Measurements from ENCODE around the gene HPS1.

Gene HPS1

DNA sequence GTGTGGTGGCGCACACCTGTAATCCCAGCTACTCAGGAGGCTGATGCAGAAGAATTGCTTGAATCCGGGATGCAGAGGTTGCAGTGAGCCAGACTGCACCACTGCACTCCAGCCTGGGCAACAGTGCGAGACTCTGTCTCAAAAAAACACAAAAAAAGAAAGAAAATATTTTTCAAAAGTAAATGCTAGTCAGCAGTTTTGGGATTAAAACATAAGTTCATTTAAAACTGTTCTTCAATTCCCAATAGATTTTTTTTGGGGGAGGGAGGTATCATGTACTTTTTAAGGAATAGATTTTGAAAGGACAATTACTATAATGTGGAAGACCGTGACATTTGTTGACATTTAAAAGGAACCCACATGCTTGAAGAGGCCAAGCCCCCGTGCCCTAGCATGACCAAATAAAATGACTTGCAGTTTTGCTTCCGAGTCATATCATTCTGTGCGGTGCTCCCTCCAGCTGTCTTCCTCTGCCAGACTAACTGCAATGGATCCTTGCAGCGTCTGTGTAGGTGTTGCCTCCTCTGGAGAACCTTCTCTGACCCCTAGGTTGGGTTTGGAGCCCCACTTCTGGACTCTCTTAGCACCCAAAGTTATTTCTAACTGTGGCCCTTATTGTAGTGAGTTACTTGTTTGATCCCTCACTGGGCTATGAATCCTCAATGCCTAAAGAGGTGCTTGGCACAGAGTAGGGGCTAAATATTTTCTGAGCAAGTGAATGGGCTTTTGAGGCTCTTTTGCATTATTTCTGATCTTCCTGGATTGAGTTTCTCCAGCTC is 17.4 kb upstream of the HPS1 start:
- TF ChIP-seq, protein P1, sequence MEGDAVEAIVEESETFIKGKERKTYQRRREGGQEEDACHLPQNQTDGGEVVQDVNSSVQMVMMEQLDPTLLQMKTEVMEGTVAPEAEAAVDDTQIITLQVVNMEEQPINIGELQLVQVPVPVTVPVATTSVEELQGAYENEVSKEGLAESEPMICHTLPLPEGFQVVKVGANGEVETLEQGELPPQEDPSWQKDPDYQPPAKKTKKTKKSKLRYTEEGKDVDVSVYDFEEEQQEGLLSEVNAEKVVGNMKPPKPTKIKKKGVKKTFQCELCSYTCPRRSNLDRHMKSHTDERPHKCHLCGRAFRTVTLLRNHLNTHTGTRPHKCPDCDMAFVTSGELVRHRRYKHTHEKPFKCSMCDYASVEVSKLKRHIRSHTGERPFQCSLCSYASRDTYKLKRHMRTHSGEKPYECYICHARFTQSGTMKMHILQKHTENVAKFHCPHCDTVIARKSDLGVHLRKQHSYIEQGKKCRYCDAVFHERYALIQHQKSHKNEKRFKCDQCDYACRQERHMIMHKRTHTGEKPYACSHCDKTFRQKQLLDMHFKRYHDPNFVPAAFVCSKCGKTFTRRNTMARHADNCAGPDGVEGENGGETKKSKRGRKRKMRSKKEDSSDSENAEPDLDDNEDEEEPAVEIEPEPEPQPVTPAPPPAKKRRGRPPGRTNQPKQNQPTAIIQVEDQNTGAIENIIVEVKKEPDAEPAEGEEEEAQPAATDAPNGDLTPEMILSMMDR (IDR thresholded peaks at IDR 0.05; ENCODE audit: insufficient read depth, low read depth, low read length, missing control alignments), result no peak
- no peak overlapping the region for H3K4me3 ChIP-seq (ENCODE audit: low read length)
- DNase-seq (ENCODE audit: low read depth), result no peak

DNA sequence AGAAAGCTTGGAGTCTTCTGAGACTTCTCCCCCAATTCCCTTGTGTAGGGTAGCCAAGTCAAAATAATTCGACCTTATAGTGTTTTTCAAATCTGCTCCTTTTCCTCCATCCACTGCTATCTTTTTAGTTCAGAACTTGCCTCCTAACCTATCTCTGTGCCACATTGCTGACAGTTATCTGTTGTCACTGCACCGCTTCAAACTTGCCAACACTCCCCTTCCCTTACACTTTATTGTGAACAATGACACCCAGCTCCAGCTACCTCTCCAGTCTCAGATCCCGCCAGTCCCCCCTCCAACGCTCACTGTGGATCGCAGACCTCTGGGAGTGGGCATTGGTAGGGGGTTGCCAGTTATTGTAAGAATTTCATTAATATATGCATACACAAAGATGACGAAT is 16.3 kb upstream of the HPS1 start:
- TF ChIP-seq, protein P1 (IDR thresholded peaks at IDR 0.05; ENCODE audit: insufficient read depth, low read depth, low read length, missing control alignments), result no peak
- no peak overlapping the region for H3K4me3 ChIP-seq (ENCODE audit: low read length)
- no peak for DNase-seq (ENCODE audit: low read depth)

DNA sequence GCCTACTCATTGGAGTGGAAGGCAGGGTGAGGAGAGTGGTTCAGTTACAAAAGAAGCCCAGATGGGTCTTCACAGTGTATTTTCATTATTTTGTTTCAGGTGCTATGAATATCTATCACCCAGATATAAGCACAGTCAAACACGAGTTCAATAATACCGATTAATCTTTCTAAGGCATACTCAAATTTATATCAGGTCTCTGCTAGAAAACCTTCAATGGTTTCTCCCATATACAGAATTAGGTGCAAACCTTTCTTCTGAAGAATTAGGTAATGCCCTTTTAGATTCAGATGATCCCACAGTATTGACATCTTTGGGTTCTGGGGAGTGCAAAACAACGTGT is 14.7 kb upstream of the HPS1 start:
- H3K4me3 ChIP-seq (ENCODE audit: low read length), result no peak overlapping the region
- DNase-seq (ENCODE audit: low read depth), result no peak
- TF ChIP-seq, protein P1 (IDR thresholded peaks at IDR 0.05; ENCODE audit: insufficient read depth, low read depth, low read length, missing control alignments), result no peak

DNA sequence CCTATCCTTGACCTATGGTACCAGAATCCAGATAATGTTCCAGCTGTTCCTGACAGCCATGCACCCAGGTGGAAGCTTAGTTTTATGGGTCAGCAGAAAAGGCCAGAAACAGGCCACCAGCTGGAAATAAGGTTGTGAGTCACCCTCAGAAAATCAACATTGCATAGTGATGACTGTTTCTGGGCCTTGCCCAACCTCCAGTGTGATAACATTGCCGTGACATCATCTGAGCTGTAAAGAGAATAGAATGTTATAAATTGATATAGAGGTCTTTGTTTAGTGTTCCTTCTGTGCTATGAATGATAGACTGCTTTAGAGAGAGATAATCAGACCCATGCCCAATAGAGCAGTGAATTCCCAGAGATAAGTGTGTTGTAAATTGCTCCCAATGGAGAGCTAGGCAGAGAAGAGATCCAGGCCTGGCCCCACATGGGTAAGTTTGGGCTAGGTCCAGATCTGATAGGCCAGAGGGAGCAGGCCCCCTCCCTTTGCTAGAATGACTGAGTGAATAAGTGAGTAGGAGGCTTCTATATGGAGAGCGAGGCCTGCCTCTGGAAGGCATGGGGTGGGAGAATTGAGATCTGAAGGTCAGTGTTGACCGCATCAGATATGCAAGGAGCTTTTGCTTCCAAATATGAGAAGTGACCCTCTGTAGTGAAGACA is 14.2 kb upstream of the HPS1 start:
- TF ChIP-seq, protein P1 (IDR thresholded peaks at IDR 0.05; ENCODE audit: insufficient read depth, low read depth, low read length, missing control alignments), result no peak
- DNase-seq (ENCODE audit: low read depth), result peak; percentile 91
- H3K4me3 ChIP-seq (ENCODE audit: low read length), result no peak overlapping the region

DNA sequence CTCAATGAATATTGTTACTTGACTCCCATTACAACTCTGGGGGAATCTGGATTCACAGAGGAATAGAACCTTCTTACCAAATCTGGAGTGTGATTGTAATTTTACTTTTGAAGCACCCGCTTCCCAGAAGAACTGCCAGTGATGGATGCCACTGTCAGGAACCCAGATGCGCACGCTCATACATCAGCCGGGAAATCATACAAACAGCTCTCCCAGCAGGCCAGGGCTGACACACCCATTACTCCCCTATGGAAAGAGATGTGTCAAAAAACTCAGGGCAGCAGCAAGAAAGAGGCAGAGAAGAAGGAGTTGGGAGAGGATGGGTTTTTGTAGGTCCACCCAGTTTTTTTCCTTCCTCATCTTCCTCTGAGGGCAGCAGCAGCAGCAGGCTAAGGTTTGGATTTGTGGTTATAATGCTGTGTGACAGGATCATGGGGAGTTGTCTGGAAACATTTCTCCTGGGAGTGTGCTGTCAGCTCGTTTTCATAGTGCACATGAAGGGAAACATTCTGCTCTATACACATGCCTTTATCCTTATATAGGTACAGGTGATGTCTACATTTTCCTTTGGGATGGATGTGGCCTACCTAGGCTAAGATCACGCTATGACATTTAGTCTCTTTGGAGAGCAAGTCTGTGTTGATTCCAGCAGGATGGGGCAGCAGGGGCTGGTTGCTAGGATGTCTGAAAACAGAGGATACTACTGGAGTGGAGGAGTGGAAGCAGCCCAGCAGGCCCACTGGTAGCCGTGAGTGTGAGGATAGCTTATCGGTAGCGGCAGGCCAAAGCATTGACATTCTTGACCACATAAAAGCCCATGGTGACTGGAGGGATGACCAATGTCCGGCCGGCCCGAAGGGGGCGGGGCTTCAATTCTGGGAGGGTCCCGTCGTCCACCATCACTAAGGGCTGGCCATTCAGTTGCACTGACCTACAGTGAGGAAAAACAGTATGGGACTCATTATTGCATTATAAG is 12.4 kb upstream of the HPS1 start:
- DNase-seq (ENCODE audit: low read depth), result no peak
- H3K4me3 ChIP-seq (ENCODE audit: low read length), result no peak overlapping the region
- TF ChIP-seq, protein P1 (IDR thresholded peaks at IDR 0.05; ENCODE audit: insufficient read depth, low read depth, low read length, missing control alignments), result no peak

DNA sequence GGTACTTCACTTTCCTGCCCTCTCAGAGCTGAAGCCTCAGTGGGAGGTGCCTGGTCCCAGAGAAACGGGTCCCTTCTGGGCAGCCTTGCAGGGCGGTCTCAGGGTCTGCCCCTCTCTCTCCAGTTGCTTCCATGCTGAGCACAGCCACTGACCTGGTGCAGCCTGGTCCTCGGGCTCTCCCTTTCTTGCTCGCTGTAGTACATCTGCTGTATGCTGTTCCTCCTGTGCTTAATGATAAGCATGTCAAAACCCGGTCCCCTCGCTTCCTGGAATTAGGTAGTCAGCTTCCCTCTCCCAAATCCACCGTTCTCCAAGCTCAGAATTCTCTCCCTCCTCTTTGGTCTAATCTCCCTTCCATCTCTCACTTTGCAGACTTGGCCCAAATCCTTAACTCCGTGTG is 11.0 kb upstream of the HPS1 start:
- TF ChIP-seq, protein P1 (IDR thresholded peaks at IDR 0.05; ENCODE audit: insufficient read depth, low read depth, low read length, missing control alignments), result no peak
- DNase-seq (ENCODE audit: low read depth), result no peak
- no peak overlapping the region for H3K4me3 ChIP-seq (ENCODE audit: low read length)
